HCT116 (cell line): ENCODE results near the gene TRAK1. TPM values are rescaled to one million over a fixed set of nuclear protein-coding genes. Genes with fewer than 3 reads are reported as not detected.

ENCODE experiments used
- ATAC-seq: fragments of 200-7000 bp; cut with Tn5 transposase; 2 replicates; pipeline ENCODE4 v1.9.1; 2020; ENCODE audit warnings: mild to moderate bottlenecking, moderate library complexity
- BruUV-seq: library from RNA; stranded (reverse); fragments of 400-500 nt; replicated peaks from 2 replicates; lab custom pipeline; 2021; lab: Mats Ljungman, UMichigan
- CTCF ChIA-PET: fragments of 300-600 bp; sonication (Branson Sonifier 250); formaldehyde crosslinking; loops from one replicate; lab custom pipeline; 2021; ENCODE audit warnings: antibody characterized with exemption; lab: Charles Lee
- POLR2A ChIA-PET: fragments of 300-600, 350-600 bp; sonication (Branson Sonifier 250); formaldehyde crosslinking; loops from one replicate; lab custom pipeline; 2021; ENCODE audit warnings: antibody characterized with exemption; lab: Charles Lee
- RAD21 ChIA-PET, 2 experiments: fragments of 300-600 bp; sonication (Branson Sonifier 250); formaldehyde crosslinking; loops; one replicate each; lab custom pipeline; 2023; ENCODE audit warnings: low total read pairs in 2 of 2; ENCODE audit not compliant: uncharacterized antibody in 2 of 2, unreplicated experiment in 2 of 2, low non-redundant PET in 1 of 2; lab: Charles Lee
- DNase-seq: peaks from one replicate; pipeline ENCODE4 v3.0.0-alpha.2; 2010; ENCODE audit warnings: low read depth, low spot score
- H2AFZ ChIP-seq: fragments of 200-600 bp; shearing (Covaris generic), sonication (generic); 2 replicates; pipeline ENCODE4 v1.6.1; 2017; ENCODE audit warnings: low read depth, mixed run types, mixed read lengths, antibody characterized with exemption, low read length; ENCODE audit not compliant: poor library complexity, severe bottlenecking
- H3K27ac ChIP-seq: 2 replicates; pipeline ENCODE4 v1.5.1; 2012; ENCODE audit warnings: low read depth, low read length
- H3K27me3 ChIP-seq: fragments of 200-600 bp; sonication (generic); 2 replicates; pipeline ENCODE4 v1.6.1; 2016; ENCODE audit warnings: mixed run types, low read length, mixed read lengths; ENCODE audit not compliant: insufficient read depth
- H3K36me3 ChIP-seq, 2 experiments: fragments of 200-500 bp in 1 of 2; fragments of 200-600 bp in 1 of 2; sonication (Bioruptor generic) in 1 of 2; sonication (generic) in 1 of 2; 2 replicates each; pipeline versions ENCODE4 v1.5.1 to v1.6.1; 2014 to 2016; ENCODE audit warnings: low read length in 2 of 2, inconsistent platforms in 1 of 2, mixed read lengths in 1 of 2, mixed run types in 1 of 2; ENCODE audit not compliant: insufficient read depth in 2 of 2, control insufficient read depth in 1 of 2
- H3K4me1 ChIP-seq, 2 experiments: fragments of 200-600 bp in 1 of 2; sonication (generic) in 1 of 2; 2 replicates each; pipeline versions ENCODE4 v1.5.1 to v1.6.1; 2012 to 2017; ENCODE audit warnings: low read length in 2 of 2, inconsistent platforms in 1 of 2, mild to moderate bottlenecking in 1 of 2, mixed read lengths in 1 of 2, mixed run types in 1 of 2, moderate library complexity in 1 of 2; ENCODE audit not compliant: insufficient read depth in 2 of 2, control insufficient read depth in 1 of 2
- H3K4me2 ChIP-seq: fragments of 200-600 bp; sonication (generic); 2 replicates; pipeline ENCODE4 v1.6.1; 2017; ENCODE audit warnings: mixed run types, low read length, mixed read lengths
- H3K4me3 ChIP-seq, 2 experiments: fragments of 200-600 bp in 1 of 2; sonication (generic) in 1 of 2; replicated peaks in 1 of 2; 2 replicates each; pipeline ENCODE4 v1.5.1; 2011 to 2016; ENCODE audit warnings: low read length in 2 of 2, control low read depth in 1 of 2, low read depth in 1 of 2, mild to moderate bottlenecking in 1 of 2, mixed read lengths in 1 of 2, mixed run types in 1 of 2
- H3K79me2 ChIP-seq: fragments of 200-600 bp; sonication (generic); 2 replicates; pipeline ENCODE4 v1.6.1; 2017; ENCODE audit warnings: mild to moderate bottlenecking, mixed run types, low read length, moderate library complexity, mixed read lengths; ENCODE audit not compliant: insufficient read depth
- H3K9ac ChIP-seq: fragments of 200-600 bp; sonication (generic); 2 replicates; pipeline ENCODE4 v1.6.1; 2016; ENCODE audit warnings: low read length, mixed read lengths
- H3K9me2 ChIP-seq: fragments of 200-600 bp; sonication (generic), shearing (Covaris generic); 2 replicates; pipeline ENCODE4 v1.6.1; 2017; ENCODE audit warnings: mixed run types, mild to moderate bottlenecking, moderate library complexity; ENCODE audit not compliant: insufficient read depth
- H3K9me3 ChIP-seq, 2 experiments: fragments of 200-500 bp in 1 of 2; fragments of 200-600 bp in 1 of 2; sonication (Bioruptor generic) in 1 of 2; sonication (generic) in 1 of 2; 2 replicates each; pipeline ENCODE4 v1.6.1; 2014 to 2017; ENCODE audit warnings: low read length in 2 of 2, mixed read lengths in 2 of 2, inconsistent platforms in 1 of 2, low read depth in 1 of 2, mild to moderate bottlenecking in 1 of 2, mixed run types in 1 of 2, moderate library complexity in 1 of 2; ENCODE audit not compliant: control insufficient read depth in 1 of 2, insufficient read depth in 1 of 2
- H4K20me1 ChIP-seq: fragments of 200-600 bp; sonication (generic), shearing (Covaris generic); 2 replicates; pipeline ENCODE4 v1.6.1; 2017; ENCODE audit warnings: mixed run types, mild to moderate bottlenecking, moderate library complexity; ENCODE audit not compliant: insufficient read depth
- CEBPB ChIP-seq: IDR thresholded peaks from 2 replicates; pipeline ENCODE4 v1.6.1; 2012; ENCODE audit warnings: low read depth
- EGR1 ChIP-seq: IDR thresholded peaks from 2 replicates; pipeline ENCODE4 v1.6.1; 2012; ENCODE audit warnings: low read depth
- EZH2phosphoT487 ChIP-seq: fragments of 200-600 bp; IDR thresholded peaks from 2 replicates; pipeline ENCODE4 v1.6.1; 2018; ENCODE audit warnings: antibody characterized with exemption, borderline replicate concordance
- JUND ChIP-seq: IDR thresholded peaks from 2 replicates; pipeline ENCODE4 v1.6.1; 2012
- SP1 ChIP-seq: IDR thresholded peaks from 2 replicates; pipeline ENCODE4 v1.6.1; 2012; ENCODE audit warnings: low read depth
- YY1 ChIP-seq: IDR thresholded peaks from 2 replicates; pipeline ENCODE4 v1.6.1; 2011; ENCODE audit warnings: low read length, low read depth, moderate library complexity, mild to moderate bottlenecking; ENCODE audit not compliant: insufficient replicate concordance; ENCODE audit errors: extremely low read depth
- ZFX ChIP-seq: fragments of 450-650 bp; IDR thresholded peaks from 2 replicates; pipeline ENCODE4 v1.6.1; 2017
- ZNF274 ChIP-seq: fragments of 200-500 bp; sonication (Bioruptor generic); IDR thresholded peaks from 2 replicates; pipeline ENCODE4 v1.6.1; 2014; ENCODE audit warnings: mild to moderate bottlenecking, low read depth, low read length, inconsistent platforms
- intact Hi-C: fragments of 100-400 bp; cut with micrococcal nuclease; formaldehyde crosslinking; loops from 2 replicates; pipeline ENCODE4 v1.10.0; 2022
- total RNA-seq: library from RNA; stranded (reverse); gene quantifications from one replicate; pipeline ENCODE4 v1.2.1, GENCODE V29; 2021; ENCODE audit not compliant: unreplicated experiment
- TF ChIP-seq, protein P1 (sequence below), 3 experiments: fragments of 200-600 bp in 1 of 3; sonication (generic) in 1 of 3; IDR thresholded peaks in 2 of 3; conservative IDR thresholded peaks in 1 of 3; 2 replicates each; pipeline ENCODE4 v1.5.1; 2012 to 2017; ENCODE audit warnings: low read depth in 2 of 3, low read length in 2 of 3, antibody characterized with exemption in 1 of 3, borderline replicate concordance in 1 of 3, control low read depth in 1 of 3, mild to moderate bottlenecking in 1 of 3, mixed read lengths in 1 of 3, mixed run types in 1 of 3, moderate library complexity in 1 of 3; ENCODE audit not compliant: insufficient read depth in 1 of 3
- TF ChIP-seq, protein P2 (sequence below): IDR thresholded peaks from 2 replicates; pipeline ENCODE4 v1.6.1; 2012

TRAK1 gene
- total RNA-seq, 1 experiment from 2014 or later = 25.9 TPM

DNA sequence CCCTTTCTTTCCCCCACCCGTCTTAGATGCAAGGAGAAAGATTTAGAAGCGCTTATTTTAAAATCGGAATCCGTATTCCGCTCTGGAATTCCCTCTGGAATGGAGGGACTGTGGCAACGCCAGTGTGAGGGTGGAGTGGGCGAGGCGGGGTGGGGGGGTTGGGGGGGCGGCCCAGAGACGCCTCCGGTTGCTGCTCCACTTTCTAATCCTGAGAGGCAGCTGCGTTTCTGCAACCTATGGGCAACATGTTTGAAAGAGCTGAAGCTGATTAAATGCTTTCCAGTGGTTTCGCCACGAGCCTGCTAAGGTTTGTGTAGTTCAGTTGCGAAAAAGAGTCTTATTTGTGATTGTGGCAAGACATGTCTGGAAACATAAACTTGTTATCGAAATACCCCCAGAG lies 174.9 kb downstream of the TRAK1 start, which contains the start of gene CCK:
CCK (minus strand) TSS at position 101 of the 400 bp plus-strand sequence. CDS start 2,555 bp downstream, outside the sequence.
- ATAC-seq (no peak), DNase-seq (no peak)
- ChIA-PET CTCF (no interaction called here), RAD21 (no interaction called here), POLR2A (no interaction called here)
- intact Hi-C loops = no loop called here
- H2AFZ ChIP-seq = no peak within 1 kb of the TSS
- BruUV-seq = no TSS peak
- H3K27me3 ChIP-seq = no peaks in the 10 kb centered on the region
- H3K4me1 ChIP-seq = peaks cover 6 to 27% of the 10 kb centered on the region in 2 experiments; a peak in 3 of 4 replicates
- no peak within 1 kb of the TSS for H3K4me3 ChIP-seq
- TF ChIP-seq JUND (no peak), EGR1 (no peak), YY1 (no peak), EZH2phosphoT487 (no peak), CEBPB (no peak), ZNF274 (no peak), ZFX (no peak), SP1 (no peak)
- TF ChIP-seq, protein P1, sequence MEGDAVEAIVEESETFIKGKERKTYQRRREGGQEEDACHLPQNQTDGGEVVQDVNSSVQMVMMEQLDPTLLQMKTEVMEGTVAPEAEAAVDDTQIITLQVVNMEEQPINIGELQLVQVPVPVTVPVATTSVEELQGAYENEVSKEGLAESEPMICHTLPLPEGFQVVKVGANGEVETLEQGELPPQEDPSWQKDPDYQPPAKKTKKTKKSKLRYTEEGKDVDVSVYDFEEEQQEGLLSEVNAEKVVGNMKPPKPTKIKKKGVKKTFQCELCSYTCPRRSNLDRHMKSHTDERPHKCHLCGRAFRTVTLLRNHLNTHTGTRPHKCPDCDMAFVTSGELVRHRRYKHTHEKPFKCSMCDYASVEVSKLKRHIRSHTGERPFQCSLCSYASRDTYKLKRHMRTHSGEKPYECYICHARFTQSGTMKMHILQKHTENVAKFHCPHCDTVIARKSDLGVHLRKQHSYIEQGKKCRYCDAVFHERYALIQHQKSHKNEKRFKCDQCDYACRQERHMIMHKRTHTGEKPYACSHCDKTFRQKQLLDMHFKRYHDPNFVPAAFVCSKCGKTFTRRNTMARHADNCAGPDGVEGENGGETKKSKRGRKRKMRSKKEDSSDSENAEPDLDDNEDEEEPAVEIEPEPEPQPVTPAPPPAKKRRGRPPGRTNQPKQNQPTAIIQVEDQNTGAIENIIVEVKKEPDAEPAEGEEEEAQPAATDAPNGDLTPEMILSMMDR (IDR thresholded peaks at IDR 0.05 in 2 of 3, conservative IDR thresholded peaks at IDR 0.05 in 1 of 3; ENCODE audit: borderline replicate concordance in 1 of 3, insufficient read depth in 1 of 3, low read depth in 2 of 3, low read length in 2 of 3) = no peak
- TF ChIP-seq, protein P2, sequence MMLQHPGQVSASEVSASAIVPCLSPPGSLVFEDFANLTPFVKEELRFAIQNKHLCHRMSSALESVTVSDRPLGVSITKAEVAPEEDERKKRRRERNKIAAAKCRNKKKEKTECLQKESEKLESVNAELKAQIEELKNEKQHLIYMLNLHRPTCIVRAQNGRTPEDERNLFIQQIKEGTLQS = no peak
- no peaks in the 10 kb centered on the region for H3K36me3 ChIP-seq
- H3K9ac ChIP-seq = no peak within 1 kb of the TSS
- no peaks in the 10 kb centered on the region for H3K9me2 ChIP-seq
- H3K27ac ChIP-seq = no peak within 1 kb of the TSS
- H3K9me3 ChIP-seq = no peaks in the 10 kb centered on the region
- H4K20me1 ChIP-seq = no peaks in the 10 kb centered on the region
- H3K79me2 ChIP-seq = no peaks in the 10 kb centered on the region
- H3K4me2 ChIP-seq = no peak within 1 kb of the TSS
